Measurements from ENCODE around the gene SEMA4B.

GRCh38 chr15:90261811-90262210 lies 60.7 kb downstream of the SEMA4B start:
- no peak for TF ChIP-seq MAFK (IDR thresholded peaks at IDR 0.05; ENCODE audit: low read depth, low read length)
- no peak for TF ChIP-seq SIX5 (IDR thresholded peaks at IDR 0.05; ENCODE audit: low read depth, low read length)
